VCaP (cell line): ENCODE results near the gene NOXA1.
"Not testable (repeated sequence)": the region's sequence is repeated elsewhere in the genome, so short reads cannot be mapped to it uniquely, and the experiment has no call there.

Experiments used
- H3K27ac ChIP-seq: fragments of 450-650 bp; 2 replicates; pipeline ENCODE4 v1.5.1; 2017
- TF ChIP-seq, protein P1 (sequence below): fragments of 450-650 bp; conservative IDR thresholded peaks from 2 replicates; pipeline ENCODE4 v1.5.1; 2017; ENCODE audit warnings: mild to moderate bottlenecking, moderate library complexity

The NOXA1 gene

DNA sequence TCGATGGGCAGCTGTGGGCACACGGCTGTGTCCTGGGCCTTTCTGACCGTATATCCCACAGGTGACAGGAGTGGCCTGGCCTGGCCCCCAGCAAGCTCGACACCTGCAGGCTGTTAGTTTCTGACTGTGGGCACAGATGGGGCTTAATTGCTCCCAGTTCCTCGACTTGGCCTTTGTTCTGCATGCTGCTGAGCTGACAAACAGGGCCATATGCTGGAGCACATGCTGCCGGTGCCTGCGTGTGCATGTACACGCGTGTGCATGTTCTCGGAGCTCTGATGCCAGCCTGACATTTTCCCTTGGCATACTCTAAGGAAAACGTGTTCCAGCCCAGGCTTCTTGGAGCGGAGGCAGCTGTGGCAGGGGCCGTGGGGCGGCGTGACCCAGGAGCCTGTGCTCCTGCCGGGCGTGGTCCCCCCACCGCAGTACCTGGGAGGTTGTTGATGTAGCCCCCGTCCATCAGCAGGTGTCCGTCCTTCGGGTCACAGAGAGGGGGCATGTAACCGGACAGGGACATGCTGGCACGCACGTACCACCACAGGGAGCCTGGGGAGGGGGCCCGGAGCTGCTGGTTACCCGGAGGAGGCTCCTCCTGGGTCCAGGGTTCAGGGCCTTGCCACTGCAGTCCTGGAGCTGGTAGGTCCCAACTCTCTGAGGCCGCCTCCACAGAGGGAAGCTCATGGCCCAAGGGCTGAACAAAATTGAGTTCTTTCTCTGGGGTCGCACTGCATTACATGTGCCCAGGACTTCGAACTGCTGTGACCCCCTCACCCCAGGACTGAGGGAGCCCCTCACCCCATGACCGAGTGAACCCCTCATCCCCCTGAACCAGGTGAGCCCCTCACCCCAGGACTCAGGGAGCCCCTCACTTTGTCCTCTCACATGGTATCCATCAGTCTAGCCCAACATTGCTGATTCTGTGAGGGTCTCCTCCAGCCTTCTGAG lies 40.1 kb downstream of the NOXA1 start:
- H3K27ac ChIP-seq = no peak overlapping the region
- TF ChIP-seq, protein P1, sequence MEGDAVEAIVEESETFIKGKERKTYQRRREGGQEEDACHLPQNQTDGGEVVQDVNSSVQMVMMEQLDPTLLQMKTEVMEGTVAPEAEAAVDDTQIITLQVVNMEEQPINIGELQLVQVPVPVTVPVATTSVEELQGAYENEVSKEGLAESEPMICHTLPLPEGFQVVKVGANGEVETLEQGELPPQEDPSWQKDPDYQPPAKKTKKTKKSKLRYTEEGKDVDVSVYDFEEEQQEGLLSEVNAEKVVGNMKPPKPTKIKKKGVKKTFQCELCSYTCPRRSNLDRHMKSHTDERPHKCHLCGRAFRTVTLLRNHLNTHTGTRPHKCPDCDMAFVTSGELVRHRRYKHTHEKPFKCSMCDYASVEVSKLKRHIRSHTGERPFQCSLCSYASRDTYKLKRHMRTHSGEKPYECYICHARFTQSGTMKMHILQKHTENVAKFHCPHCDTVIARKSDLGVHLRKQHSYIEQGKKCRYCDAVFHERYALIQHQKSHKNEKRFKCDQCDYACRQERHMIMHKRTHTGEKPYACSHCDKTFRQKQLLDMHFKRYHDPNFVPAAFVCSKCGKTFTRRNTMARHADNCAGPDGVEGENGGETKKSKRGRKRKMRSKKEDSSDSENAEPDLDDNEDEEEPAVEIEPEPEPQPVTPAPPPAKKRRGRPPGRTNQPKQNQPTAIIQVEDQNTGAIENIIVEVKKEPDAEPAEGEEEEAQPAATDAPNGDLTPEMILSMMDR = no peak

DNA sequence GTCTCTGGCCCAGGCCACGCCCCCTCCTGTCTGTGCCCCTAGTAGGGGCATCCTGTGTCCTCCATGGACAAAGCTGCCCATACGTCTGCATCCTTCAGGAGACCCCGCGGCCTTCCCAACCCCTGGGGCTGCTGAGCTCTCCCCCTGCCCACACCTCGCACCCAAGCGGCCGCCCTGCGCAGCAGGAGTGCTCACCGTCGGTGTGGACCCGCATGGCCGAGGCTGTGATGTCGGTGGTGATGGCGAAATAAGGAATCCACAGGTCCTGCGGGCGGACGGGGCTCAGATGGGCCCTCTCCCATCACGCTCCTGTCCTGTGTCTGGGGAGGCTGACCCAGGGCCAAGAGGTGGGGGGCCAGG lies 40.7 kb downstream of the NOXA1 start:
- TF ChIP-seq, protein P1 = no peak
- no peak overlapping the region for H3K27ac ChIP-seq

DNA sequence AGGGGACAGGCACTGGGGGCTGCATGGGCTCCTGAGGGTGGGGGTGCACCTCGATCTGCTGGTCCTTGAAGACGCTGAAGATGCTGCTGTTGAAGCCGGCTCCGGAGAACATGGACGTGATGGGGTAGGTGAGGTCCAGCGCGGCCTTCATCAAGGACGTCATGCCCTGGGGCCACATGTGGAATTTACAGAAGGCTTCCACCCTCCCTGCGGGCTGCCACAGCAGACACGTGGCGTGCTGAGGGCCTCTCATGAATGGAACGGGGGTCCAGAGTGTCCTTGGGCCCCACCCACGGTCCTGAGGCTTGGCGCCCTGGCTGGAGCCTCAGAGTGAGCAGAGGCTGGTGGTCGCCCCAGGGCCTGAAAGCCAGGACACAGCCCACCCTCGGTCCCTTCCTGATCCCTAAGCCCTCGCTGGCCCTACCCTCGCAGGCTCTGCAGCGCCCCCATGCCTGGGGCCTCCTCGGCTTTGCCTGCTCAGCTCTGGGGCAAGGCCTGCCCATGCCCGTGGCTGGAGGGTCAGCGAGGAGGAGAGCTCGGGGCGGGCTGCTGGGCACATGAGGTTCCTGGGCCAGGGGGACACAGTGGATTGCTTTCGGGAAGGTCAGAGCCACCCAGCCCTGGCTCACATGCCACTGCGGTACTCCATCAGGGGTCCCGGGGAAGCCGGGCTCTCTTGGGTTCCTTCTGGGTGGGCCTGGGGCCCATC lies 41.3 kb downstream of the NOXA1 start:
- TF ChIP-seq, protein P1 = no peak

DNA sequence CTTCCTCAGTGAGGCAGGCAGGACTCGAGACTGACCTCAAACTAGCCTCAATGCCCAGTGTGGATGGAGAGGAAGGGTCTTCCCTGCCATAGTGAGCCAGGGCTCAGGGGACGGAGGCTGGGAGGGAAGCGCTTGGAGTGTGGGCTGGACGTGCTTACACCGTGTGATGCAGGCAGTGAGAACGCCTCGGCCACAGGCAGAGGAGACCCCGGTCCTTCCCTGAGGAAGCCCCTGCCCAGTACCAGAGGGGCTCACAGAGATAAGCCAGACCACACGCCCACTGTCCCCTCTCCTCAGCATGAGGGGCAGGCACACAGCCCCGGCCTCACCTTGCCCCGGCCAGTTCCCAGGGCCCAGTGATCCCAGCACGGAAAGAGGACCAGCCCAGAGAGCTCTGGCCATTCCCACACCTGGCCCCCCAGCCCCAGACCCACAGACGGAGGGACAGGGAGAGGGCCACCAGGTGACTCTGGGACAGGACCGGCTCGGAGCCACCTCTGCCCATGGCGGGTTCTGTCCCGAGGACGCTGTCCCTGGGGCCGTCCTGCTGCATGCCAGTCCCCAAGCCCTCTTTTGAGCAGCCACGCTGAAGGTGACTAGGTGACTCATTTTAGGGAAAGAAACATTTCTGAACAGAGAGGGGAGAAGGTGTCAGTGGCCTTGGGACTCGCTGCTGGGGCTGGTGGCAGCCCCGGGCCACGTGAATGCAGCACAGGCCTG lies 42.0 kb downstream of the NOXA1 start:
- H3K27ac ChIP-seq = no peak overlapping the region
- TF ChIP-seq, protein P1 = no peak

More for the DNA sequence above, 41.3 kb downstream of the NOXA1 start:
- H3K27ac ChIP-seq = no peak overlapping the region

DNA sequence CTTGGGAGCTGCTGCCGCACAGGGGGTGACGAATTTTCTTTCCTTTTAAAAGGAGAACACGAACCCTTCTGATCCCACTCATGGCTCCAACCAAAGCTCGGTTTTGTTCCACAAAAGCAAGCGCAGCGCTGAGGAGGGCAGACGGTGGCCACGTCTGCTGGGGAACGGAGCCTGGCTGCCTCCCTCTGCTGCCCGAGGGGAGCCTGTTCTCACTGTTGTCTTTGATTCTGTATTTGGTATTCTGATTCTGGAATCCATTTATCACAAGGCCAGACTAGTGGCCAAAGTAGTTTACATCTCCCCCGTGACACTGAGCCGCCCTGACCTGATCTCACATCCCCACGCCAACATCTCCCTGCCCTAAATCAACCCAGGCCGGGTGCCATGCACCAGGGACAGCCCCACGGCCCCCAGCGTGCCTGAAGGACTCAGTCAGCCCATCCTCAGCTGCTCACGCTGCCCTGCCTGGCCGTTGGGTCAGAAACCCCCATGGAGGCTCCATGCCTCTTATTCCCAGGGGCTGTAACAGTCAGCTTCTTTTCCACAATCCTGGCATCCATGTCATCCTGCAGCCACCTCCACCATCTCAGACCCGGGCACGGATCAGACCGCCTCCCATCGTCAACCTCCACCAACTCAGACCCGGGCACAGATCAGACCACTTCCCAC lies 42.7 kb downstream of the NOXA1 start:
- no peak overlapping the region for H3K27ac ChIP-seq
- TF ChIP-seq, protein P1 = no peak

DNA sequence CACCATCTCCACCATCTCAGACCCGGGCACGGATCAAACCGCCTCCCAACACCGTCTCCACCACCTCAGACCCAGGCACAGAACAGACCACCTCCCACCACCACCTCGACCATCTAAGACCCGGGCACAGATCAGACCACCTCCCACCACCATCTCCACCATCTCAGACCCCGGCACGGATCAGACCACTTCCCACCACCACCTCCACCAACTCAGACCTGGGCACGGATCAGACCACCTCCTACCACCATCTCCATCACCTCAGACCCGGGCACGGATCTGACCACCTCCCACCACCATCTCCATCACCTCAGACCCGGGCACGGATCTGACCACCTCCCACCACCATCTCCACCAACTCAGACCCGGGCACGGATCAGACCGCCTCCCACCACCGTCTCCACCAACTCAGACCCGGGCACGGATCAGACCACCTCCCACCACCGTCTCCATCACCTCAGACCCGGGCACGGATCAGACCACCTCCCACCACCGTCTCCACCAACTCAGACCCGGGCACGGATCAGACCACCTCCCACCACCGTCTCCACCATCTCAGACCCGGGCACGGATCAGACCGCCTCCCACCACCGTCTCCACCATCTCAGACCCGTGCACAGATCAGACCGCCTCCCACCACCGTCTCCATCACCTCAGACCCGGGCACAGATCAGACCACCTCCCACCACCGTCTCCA lies 43.3 kb downstream of the NOXA1 start:
- H3K27ac ChIP-seq = not testable (repeated sequence)

DNA sequence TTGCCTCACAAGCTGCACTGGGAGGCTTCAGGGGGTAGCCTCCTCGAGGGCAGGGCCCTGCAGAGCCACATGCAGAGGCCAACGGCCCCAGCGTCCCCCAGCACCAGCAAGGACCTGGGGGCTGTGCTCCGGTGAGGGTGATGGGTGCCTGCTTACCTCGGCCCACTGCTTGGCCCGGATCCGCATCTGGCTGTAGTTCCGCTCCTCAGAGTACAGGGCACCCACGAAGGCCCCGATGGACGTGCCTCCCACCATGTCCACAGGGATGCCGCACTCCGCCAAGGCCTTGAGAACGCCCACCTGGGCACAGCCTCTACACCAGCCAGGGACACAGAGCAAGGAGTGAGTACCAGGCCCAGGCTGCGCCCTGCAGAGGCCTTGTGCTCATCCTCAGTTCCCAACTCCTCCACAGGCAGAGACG lies 44.0 kb downstream of the NOXA1 start:
- no peak overlapping the region for H3K27ac ChIP-seq
- TF ChIP-seq, protein P1 = no peak
